ENCODE data around the gene ZNF146.
"Not testable (repeated sequence)": the region's sequence is repeated elsewhere in the genome, so short reads cannot be mapped to it uniquely, and the experiment has no call there.

The ZNF146 gene

GRCh38 chr19:36210497-36210896 is 4.4 kb upstream of the ZNF146 start:
- Mint-ChIP-seq H3K27ac (no peak overlapping the region), H3K4me1 (ENCODE audit: low read depth) (peaks cover 3% of the 10 kb centered on the region), H3K36me3 (peaks cover 2% of the 10 kb centered on the region), H3K4me3 (no peak overlapping the region), H3K9me3 (ENCODE audit: low read depth) (no peaks in the 10 kb centered on the region), H3K27me3 (no peaks in the 10 kb centered on the region)

DNA sequence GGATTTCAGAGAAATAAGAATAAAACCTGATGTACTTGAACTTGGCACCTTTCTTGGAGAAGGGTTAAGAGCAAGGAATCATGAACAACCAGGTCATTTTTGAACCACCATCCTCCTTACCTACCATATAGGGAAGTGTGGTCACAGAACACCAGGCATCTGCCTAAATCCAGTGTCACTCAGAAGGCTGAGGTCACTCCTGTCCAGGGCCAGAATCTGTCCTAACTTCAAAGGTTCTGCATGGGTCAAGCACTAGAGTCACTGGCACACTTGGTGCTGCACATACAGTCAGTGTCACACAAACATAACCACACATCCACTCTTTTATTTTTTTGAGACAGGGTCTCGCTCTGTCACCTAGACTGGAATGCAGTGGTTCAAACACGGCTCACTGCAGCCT is 2.0 kb upstream of the ZNF146 start:
- H3K9me3 Mint-ChIP-seq (ENCODE audit: low read depth) = no peaks in the 10 kb centered on the region
- peaks cover 16% of the 10 kb centered on the region for H3K4me1 Mint-ChIP-seq (ENCODE audit: low read depth)
- H3K27me3 Mint-ChIP-seq = no peaks in the 10 kb centered on the region
- peaks cover 3% of the 10 kb centered on the region for H3K36me3 Mint-ChIP-seq
- H3K27ac Mint-ChIP-seq = no peak overlapping the region
- H3K4me3 Mint-ChIP-seq = peak overlapping the region; percentile 49

- no peaks in the 10 kb centered on the region for H3K27me3 Mint-ChIP-seq
- H3K36me3 Mint-ChIP-seq = peaks cover 12% of the 10 kb centered on the region
- no peaks in the 10 kb centered on the region for H3K9me3 Mint-ChIP-seq (ENCODE audit: low read depth)
- H3K4me3 Mint-ChIP-seq = no peak overlapping the region
- H3K4me1 Mint-ChIP-seq (ENCODE audit: low read depth) = peaks cover 28% of the 10 kb centered on the region
- H3K27ac Mint-ChIP-seq = no peak overlapping the region
Measured at GRCh38 chr19:36215276-36216123, 594 bp downstream of the ZNF146 start.

- Mint-ChIP-seq H3K4me3 (peak overlapping the region; percentile 34), H3K4me1 (ENCODE audit: low read depth) (peaks cover 53% of the 10 kb centered on the region), H3K9me3 (ENCODE audit: low read depth) (peaks cover 5% of the 10 kb centered on the region), H3K27me3 (no peaks in the 10 kb centered on the region), H3K27ac (no peak overlapping the region), H3K36me3 (peaks cover 36% of the 10 kb centered on the region)
Measured at GRCh38 chr19:36221474-36221873, 6.6 kb downstream of the ZNF146 start.

GRCh38 chr19:36222503-36222902 is 7.6 kb downstream of the ZNF146 start:
- H3K9me3 Mint-ChIP-seq (ENCODE audit: low read depth) = peaks cover 6% of the 10 kb centered on the region
- peaks cover 48% of the 10 kb centered on the region for H3K4me1 Mint-ChIP-seq (ENCODE audit: low read depth)
- H3K27me3 Mint-ChIP-seq = no peaks in the 10 kb centered on the region
- H3K36me3 Mint-ChIP-seq = peaks cover 34% of the 10 kb centered on the region
- H3K4me3 Mint-ChIP-seq = no peak overlapping the region
- H3K27ac Mint-ChIP-seq = no peak overlapping the region

- Mint-ChIP-seq H3K27ac (peak overlapping the region; percentile 78), H3K4me3 (peak overlapping the region; percentile 45), H3K4me1 (ENCODE audit: low read depth) (peaks cover 39% of the 10 kb centered on the region), H3K27me3 (no peaks in the 10 kb centered on the region), H3K9me3 (ENCODE audit: low read depth) (peaks cover 19% of the 10 kb centered on the region), H3K36me3 (peaks cover 43% of the 10 kb centered on the region)
Measured at GRCh38 chr19:36225219-36225892, 10.4 kb downstream of the ZNF146 start.

DNA sequence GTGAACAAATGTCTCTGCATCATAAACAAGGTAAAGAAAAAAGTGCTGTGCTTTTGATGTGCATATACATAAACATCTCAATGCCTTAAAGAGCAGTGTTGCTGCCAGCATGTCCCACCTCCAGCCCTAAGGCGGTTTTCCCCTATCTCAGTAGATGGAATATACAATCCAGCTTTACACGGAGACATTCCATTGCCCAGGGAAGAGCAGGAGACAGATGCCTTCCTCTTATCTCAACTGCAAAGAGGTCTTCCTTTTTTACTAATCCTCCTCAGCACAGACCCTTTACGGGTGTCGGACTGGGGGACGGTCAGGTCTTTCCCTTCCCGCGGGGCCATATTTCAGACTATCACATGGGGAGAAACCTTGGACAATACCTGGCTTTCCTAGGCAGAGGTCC is 18.7 kb downstream of the ZNF146 start:
- H3K27me3 Mint-ChIP-seq; H3K4me1 Mint-ChIP-seq (ENCODE audit: low read depth); H3K27ac Mint-ChIP-seq; H3K4me3 Mint-ChIP-seq: not testable (repeated sequence)
- Mint-ChIP-seq H3K36me3 (peaks cover 77% of the 10 kb centered on the region), H3K9me3 (ENCODE audit: low read depth) (peaks cover 28% of the 10 kb centered on the region)

DNA sequence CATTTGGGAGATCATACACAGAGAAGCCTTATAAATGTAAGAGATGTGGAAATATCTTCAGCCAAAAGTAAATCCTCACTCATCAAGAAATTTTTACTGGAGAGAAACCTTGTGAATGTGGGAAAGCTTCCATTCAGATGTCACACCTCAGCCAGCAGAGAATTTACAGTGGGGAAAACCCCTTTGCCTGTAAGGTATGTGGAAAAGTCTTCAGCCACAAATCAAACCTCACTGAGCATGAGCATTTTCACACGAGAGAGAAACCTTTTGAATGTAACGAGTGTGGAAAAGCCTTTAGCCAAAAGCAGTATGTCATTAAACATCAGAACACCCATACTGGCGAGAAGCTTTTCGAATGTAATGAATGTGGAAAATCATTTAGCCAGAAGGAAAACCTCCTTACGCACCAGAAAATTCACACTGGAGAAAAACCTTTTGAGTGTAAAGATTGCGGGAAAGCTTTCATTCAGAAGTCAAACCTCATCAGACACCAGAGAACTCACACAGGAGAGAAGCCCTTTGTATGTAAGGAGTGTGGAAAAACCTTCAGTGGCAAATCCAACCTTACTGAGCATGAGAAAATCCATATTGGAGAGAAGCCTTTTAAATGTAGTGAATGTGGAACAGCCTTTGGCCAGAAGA is 21.5 kb downstream of the ZNF146 start:
- Mint-ChIP-seq H3K27me3 (no peaks in the 10 kb centered on the region), H3K36me3 (peaks cover 65% of the 10 kb centered on the region), H3K4me1 (ENCODE audit: low read depth) (no peaks in the 10 kb centered on the region), H3K27ac (no peak overlapping the region), H3K9me3 (ENCODE audit: low read depth) (peaks cover 21% of the 10 kb centered on the region), H3K4me3 (no peak overlapping the region)

- H3K27me3 Mint-ChIP-seq = no peaks in the 10 kb centered on the region
- H3K9me3 Mint-ChIP-seq (ENCODE audit: low read depth) = peaks cover 24% of the 10 kb centered on the region
- peaks cover 63% of the 10 kb centered on the region for H3K36me3 Mint-ChIP-seq
- H3K4me1 Mint-ChIP-seq (ENCODE audit: low read depth) = no peaks in the 10 kb centered on the region
- no peak overlapping the region for H3K27ac Mint-ChIP-seq
- no peak overlapping the region for H3K4me3 Mint-ChIP-seq
Measured at GRCh38 chr19:36236946-36237310, 22.0 kb downstream of the ZNF146 start.

- peaks cover 6% of the 10 kb centered on the region for H3K27me3 Mint-ChIP-seq
- peaks cover 27% of the 10 kb centered on the region for H3K36me3 Mint-ChIP-seq
- no peak overlapping the region for H3K4me3 Mint-ChIP-seq
- peaks cover 26% of the 10 kb centered on the region for H3K9me3 Mint-ChIP-seq (ENCODE audit: low read depth)
- no peak overlapping the region for H3K27ac Mint-ChIP-seq
- no peaks in the 10 kb centered on the region for H3K4me1 Mint-ChIP-seq (ENCODE audit: low read depth)
Measured at GRCh38 chr19:36244066-36244465, 29.2 kb downstream of the ZNF146 start.

DNA sequence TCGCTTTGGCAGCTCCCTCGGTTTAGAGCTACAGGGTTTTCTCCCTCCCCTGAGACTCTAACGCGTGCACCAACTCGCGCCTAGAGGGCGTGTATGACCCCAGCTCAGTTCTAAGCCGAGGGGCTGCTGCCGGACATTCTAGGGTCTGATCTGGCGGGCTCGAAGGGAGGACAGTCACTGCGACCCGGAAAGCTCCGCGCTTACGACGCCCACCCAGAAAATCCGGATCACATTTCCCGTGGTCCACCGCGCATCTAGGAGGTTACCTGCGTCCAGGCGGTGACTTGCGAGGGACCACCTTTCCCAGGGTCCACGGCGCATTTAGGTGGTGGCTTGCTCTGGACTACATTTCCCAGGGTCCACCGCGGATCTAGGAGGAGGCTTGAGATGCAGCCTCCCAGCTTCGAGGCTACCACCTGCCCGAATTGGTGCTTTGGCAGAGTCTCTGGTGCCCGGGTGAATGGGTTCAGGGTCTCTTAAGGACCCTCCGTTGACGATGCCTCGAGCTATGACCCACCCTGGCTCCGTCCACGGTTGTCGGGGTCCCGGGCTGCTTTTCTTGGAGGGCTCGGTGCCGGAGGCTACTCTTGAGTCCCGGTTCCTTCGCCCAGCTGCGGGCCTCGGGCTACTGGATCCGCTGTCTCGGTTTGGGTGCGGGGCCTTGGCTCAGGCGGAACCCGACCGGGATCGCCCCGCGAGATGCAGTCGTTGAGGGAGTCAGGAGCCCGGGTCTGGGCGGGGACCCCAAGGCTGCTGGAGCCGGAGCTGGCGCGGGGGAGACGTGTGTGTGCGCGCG is 30.5 kb downstream of the ZNF146 start:
- Mint-ChIP-seq H3K4me3 (no peak overlapping the region), H3K9me3 (ENCODE audit: low read depth) (peaks cover 20% of the 10 kb centered on the region), H3K27ac (no peak overlapping the region), H3K36me3 (peaks cover 21% of the 10 kb centered on the region), H3K4me1 (ENCODE audit: low read depth) (no peaks in the 10 kb centered on the region), H3K27me3 (peaks cover 6% of the 10 kb centered on the region)

DNA sequence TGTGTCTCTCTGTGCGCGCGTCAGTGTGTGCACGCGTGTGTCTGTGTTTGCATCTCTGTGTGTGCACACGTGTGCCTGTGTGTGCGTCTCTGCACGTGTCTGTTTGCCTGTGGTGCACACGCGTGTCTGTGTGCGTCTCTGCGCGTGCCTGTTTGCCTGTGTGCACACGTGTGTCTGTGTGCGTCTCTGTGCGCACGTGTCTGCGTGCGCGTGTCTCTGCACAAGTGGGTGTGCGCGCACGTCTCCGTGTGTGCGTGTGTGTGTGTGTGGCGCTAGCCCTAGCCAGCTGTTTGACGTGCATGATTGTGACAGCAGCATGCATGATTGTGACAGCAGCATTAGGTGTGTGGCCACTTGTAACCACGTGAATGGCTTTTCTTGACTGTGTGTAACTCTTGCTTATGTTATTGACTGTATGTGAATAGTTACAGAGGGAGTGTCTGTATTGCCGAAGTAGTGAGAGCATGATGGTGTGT is 31.1 kb downstream of the ZNF146 start:
- peaks cover 6% of the 10 kb centered on the region for H3K27me3 Mint-ChIP-seq
- no peaks in the 10 kb centered on the region for H3K4me1 Mint-ChIP-seq (ENCODE audit: low read depth)
- no peak overlapping the region for H3K4me3 Mint-ChIP-seq
- H3K9me3 Mint-ChIP-seq (ENCODE audit: low read depth) = peaks cover 20% of the 10 kb centered on the region
- peaks cover 21% of the 10 kb centered on the region for H3K36me3 Mint-ChIP-seq
- no peak overlapping the region for H3K27ac Mint-ChIP-seq

DNA sequence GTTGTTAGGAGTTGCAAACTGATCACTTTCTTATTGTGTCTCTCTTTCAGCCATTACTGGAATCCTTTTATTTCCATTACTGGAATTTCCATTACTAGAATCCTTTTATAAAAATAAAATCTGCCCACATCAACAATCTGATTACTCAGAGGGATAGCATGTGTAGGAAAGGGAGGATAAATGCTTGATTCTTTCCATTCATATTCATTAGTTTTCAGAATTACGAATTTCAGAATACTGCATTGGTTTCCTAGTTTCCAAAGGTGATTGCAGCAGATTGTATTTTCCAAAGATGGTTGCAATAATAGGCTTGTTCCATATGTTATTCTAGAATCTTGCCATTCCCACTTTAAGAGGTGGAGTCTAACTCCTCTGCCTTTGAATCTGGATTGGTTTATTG is 37.1 kb downstream of the ZNF146 start:
- Mint-ChIP-seq H3K27me3 (no peaks in the 10 kb centered on the region), H3K9me3 (ENCODE audit: low read depth) (peaks cover 15% of the 10 kb centered on the region), H3K27ac (no peak overlapping the region), H3K4me1 (ENCODE audit: low read depth) (no peaks in the 10 kb centered on the region), H3K4me3 (no peak overlapping the region), H3K36me3 (peaks cover 28% of the 10 kb centered on the region)

DNA sequence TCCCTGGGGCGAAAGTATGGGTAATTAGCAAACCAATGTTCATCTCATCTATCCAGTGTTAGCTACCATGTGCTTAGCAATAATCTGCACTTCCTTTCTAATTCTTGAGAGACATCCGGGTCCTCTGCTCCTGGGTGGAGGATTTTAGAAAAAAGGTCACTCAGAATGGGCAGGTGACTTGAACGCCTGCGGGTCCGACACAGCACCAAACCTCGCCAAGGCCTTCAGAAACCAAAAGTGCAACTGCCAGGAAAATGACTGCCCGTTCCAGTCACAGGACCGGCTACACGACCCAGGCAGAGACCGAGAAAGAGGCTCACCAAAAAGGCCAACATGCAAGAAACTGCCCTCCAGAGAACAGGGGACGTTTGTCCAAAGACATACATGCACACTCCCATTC is 39.9 kb downstream of the ZNF146 start:
- H3K4me3 Mint-ChIP-seq = no peak overlapping the region
- peaks cover 2% of the 10 kb centered on the region for H3K27me3 Mint-ChIP-seq
- no peaks in the 10 kb centered on the region for H3K4me1 Mint-ChIP-seq (ENCODE audit: low read depth)
- peaks cover 21% of the 10 kb centered on the region for H3K36me3 Mint-ChIP-seq
- H3K27ac Mint-ChIP-seq = no peak overlapping the region
- H3K9me3 Mint-ChIP-seq (ENCODE audit: low read depth) = peaks cover 7% of the 10 kb centered on the region

Data from activated naive CD8-positive, alpha-beta T cell (primary cell).